Neural progenitor cell (in vitro differentiated cells): ENCODE measurements around the gene TMEM266. TPM values are rescaled to one million over a fixed set of nuclear protein-coding genes. Genes with fewer than 3 reads are reported as not detected.

Experiments
- DNase-seq: peaks from one replicate; pipeline ENCODE4 v3.0.0-alpha.2; 2016; ENCODE audit warnings: low spot score
- H2AFZ ChIP-seq: fragments of 200-600 bp; sonication (generic); replicated peaks from 2 replicates; pipeline ENCODE4 v1.6.1; 2016; ENCODE audit warnings: antibody characterized with exemption
- H3F3A ChIP-seq: fragments of 200-600 bp; sonication (generic); 2 replicates; pipeline ENCODE4 v1.6.1; 2016; ENCODE audit warnings: antibody characterized with exemption, low read depth
- H3K27ac ChIP-seq: fragments of 200-600 bp; sonication (generic); 2 replicates; pipeline ENCODE4 v1.5.1; 2016; ENCODE audit warnings: mild to moderate bottlenecking
- H3K27me3 ChIP-seq: fragments of 200-600 bp; sonication (generic); 2 replicates; pipeline ENCODE4 v1.6.1; 2016; ENCODE audit warnings: mild to moderate bottlenecking, moderate library complexity
- H3K36me3 ChIP-seq: fragments of 200-600 bp; sonication (generic); 2 replicates; pipeline ENCODE4 v1.5.1; 2016
- H3K4me1 ChIP-seq: fragments of 200-600 bp; sonication (generic); 2 replicates; pipeline ENCODE4 v1.6.1; 2016; ENCODE audit warnings: mixed run types
- H3K4me2 ChIP-seq: fragments of 200-600 bp; sonication (generic); 2 replicates; pipeline ENCODE4 v1.6.1; 2016
- H3K4me3 ChIP-seq: fragments of 200-600 bp; sonication (generic); 2 replicates; pipeline ENCODE4 v1.5.1; 2016
- H3K79me2 ChIP-seq: fragments of 200-600 bp; sonication (generic); 2 replicates; pipeline ENCODE4 v1.6.1; 2016; ENCODE audit warnings: low read depth
- H3K9ac ChIP-seq: fragments of 200-600 bp; sonication (generic); 2 replicates; pipeline ENCODE4 v1.6.1; 2016
- H3K9me3 ChIP-seq: fragments of 200-600 bp; sonication (generic); 2 replicates; pipeline ENCODE4 v1.5.1; 2016; ENCODE audit warnings: low read depth
- H4K20me1 ChIP-seq: fragments of 200-600 bp; sonication (generic); 2 replicates; pipeline ENCODE4 v1.6.1; 2016; ENCODE audit warnings: low read depth
- H3K27ac Mint-ChIP-seq: 3 replicates; pipeline ENCODE4 v1.8.0; 2021; ENCODE audit warnings: mixed read lengths
- H3K27me3 Mint-ChIP-seq: 2 replicates; pipeline ENCODE4 v1.8.0; 2022; ENCODE audit warnings: low read depth, mild to moderate bottlenecking, inconsistent platforms, moderate library complexity, mixed read lengths; ENCODE audit not compliant: insufficient read depth
- H3K36me3 Mint-ChIP-seq: 3 replicates; pipeline ENCODE4 v1.8.0; 2021; ENCODE audit warnings: mixed read lengths
- H3K4me1 Mint-ChIP-seq: 3 replicates; pipeline ENCODE4 v1.8.0; 2021; ENCODE audit warnings: mixed read lengths
- H3K4me3 Mint-ChIP-seq: 3 replicates; pipeline ENCODE4 v1.8.0; 2021; ENCODE audit warnings: mild to moderate bottlenecking, moderate library complexity, mixed read lengths
- H3K9me3 Mint-ChIP-seq: 3 replicates; pipeline ENCODE4 v1.8.0; 2020; ENCODE audit warnings: mixed read lengths
- EZH2 ChIP-seq: fragments of 200-600 bp; sonication (generic); IDR thresholded peaks from 2 replicates; pipeline ENCODE4 v1.6.1; 2017; ENCODE audit warnings: antibody characterized with exemption, mild to moderate bottlenecking, moderate library complexity
- EZH2phosphoT487 ChIP-seq: fragments of 200-600 bp; sonication (generic); IDR thresholded peaks from 2 replicates; pipeline ENCODE4 v1.6.1; 2017; ENCODE audit warnings: antibody characterized with exemption
- total RNA-seq: library from RNA; depleted of rRNA; stranded (reverse); fragments of >200 nt; gene quantifications from 2 replicates; pipeline ENCODE4 v1.2.3, GENCODE V29; 2015; ENCODE audit warnings: low replicate concordance
- TF ChIP-seq, protein P1 (sequence below): fragments of 200-600 bp; sonication (generic); IDR thresholded peaks from 2 replicates; pipeline ENCODE4 v1.5.1; 2017; ENCODE audit warnings: antibody characterized with exemption, mild to moderate bottlenecking

Gene TMEM266
- total RNA-seq, 1 donor from 2014 or later, result 0.43 TPM

GRCh38 chr15:76196269-76197231 lies 136.8 kb downstream of the TMEM266 start:
- no peak overlapping the region for H3K9ac ChIP-seq
- Mint-ChIP-seq H3K4me3 (no peak overlapping the region), H3K4me1 (peaks cover 44% of the 10 kb centered on the region), H3K27ac (peak overlapping the region; percentile 33), H3K27me3 (peaks cover 3% of the 10 kb centered on the region), H3K9me3 (no peaks in the 10 kb centered on the region), H3K36me3 (no peaks in the 10 kb centered on the region)
- no peaks in the 10 kb centered on the region for H4K20me1 ChIP-seq
- no peak overlapping the region for H3K4me3 ChIP-seq
- no peak overlapping the region for H3K4me2 ChIP-seq
- DNase-seq, result no peak
- H3K9me3 ChIP-seq, result no peaks in the 10 kb centered on the region
- H3K79me2 ChIP-seq, result no peaks in the 10 kb centered on the region
- no peaks in the 10 kb centered on the region for H3K36me3 ChIP-seq
- no peak overlapping the region for H2AFZ ChIP-seq
- H3F3A ChIP-seq, result no peaks in the 10 kb centered on the region
- no peak overlapping the region for H3K27ac ChIP-seq
- H3K4me1 ChIP-seq, result peaks cover 12% of the 10 kb centered on the region
- no peaks in the 10 kb centered on the region for H3K27me3 ChIP-seq
- TF ChIP-seq EZH2phosphoT487, result no peak
- TF ChIP-seq, protein P1, sequence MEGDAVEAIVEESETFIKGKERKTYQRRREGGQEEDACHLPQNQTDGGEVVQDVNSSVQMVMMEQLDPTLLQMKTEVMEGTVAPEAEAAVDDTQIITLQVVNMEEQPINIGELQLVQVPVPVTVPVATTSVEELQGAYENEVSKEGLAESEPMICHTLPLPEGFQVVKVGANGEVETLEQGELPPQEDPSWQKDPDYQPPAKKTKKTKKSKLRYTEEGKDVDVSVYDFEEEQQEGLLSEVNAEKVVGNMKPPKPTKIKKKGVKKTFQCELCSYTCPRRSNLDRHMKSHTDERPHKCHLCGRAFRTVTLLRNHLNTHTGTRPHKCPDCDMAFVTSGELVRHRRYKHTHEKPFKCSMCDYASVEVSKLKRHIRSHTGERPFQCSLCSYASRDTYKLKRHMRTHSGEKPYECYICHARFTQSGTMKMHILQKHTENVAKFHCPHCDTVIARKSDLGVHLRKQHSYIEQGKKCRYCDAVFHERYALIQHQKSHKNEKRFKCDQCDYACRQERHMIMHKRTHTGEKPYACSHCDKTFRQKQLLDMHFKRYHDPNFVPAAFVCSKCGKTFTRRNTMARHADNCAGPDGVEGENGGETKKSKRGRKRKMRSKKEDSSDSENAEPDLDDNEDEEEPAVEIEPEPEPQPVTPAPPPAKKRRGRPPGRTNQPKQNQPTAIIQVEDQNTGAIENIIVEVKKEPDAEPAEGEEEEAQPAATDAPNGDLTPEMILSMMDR, result no peak
- no peak for TF ChIP-seq EZH2

DNA sequence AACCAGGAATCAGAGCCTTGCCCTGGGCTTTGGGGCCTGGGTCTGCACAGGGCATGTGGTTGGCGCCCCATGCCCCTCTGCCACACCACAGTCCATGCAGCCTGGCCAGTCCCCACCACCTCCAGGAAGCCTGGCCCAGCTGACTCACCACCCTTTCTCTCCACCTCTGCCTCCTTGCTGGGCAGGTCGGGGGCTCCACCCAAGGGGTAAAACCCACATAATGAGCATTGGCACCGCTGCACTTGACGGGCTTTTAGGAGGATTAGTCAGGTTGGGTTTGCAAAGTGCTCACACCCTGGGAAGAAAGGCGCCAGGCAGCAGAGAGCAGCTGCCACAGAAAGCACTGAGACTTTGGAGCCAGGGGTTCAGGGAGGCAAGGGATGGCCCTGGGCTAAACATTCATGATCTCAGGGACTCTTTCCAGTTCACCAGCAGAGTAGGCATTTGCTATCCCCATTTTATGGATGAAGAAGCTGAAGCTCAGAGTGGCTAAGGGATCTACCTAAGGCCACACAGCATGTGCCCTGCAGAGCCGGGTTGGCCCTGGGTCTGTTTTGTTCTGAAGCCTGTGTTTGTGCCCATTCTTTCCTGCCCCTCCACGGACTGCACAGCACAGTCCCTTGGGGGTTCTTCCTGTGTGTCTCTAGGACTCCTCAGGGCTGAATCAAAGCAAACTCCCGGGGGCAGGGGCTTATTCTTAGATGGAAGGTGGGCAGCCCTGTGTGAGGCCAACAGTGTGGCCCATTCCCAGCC lies 138.1 kb downstream of the TMEM266 start:
- no peak overlapping the region for H3K4me3 Mint-ChIP-seq
- peaks cover 44% of the 10 kb centered on the region for H3K4me1 Mint-ChIP-seq
- H3K9me3 Mint-ChIP-seq, result no peaks in the 10 kb centered on the region
- DNase-seq, result no peak
- Histone ChIP-seq H2AFZ (no peak overlapping the region), H3K79me2 (no peaks in the 10 kb centered on the region), H3K27me3 (no peaks in the 10 kb centered on the region), H3K4me3 (no peak overlapping the region), H3K27ac (no peak overlapping the region), H3K4me1 (peaks cover 12% of the 10 kb centered on the region), H3K36me3 (no peaks in the 10 kb centered on the region), H3F3A (no peaks in the 10 kb centered on the region), H3K9me3 (no peaks in the 10 kb centered on the region), H3K4me2 (no peak overlapping the region), H3K9ac (no peak overlapping the region), H4K20me1 (no peaks in the 10 kb centered on the region)
- H3K36me3 Mint-ChIP-seq, result no peaks in the 10 kb centered on the region
- TF ChIP-seq EZH2, result no peak
- no peak for TF ChIP-seq EZH2phosphoT487
- TF ChIP-seq, protein P1, result no peak
- no peak overlapping the region for H3K27ac Mint-ChIP-seq
- peaks cover 3% of the 10 kb centered on the region for H3K27me3 Mint-ChIP-seq

GRCh38 chr15:76198456-76199105 lies 138.8 kb downstream of the TMEM266 start:
- H3K79me2 ChIP-seq, result no peaks in the 10 kb centered on the region
- peaks cover 3% of the 10 kb centered on the region for H3K27me3 Mint-ChIP-seq
- H3K9ac ChIP-seq, result no peak overlapping the region

More at GRCh38 chr15:76198456-76199105, 138.8 kb downstream of the TMEM266 start:
- H3F3A ChIP-seq, result no peaks in the 10 kb centered on the region
- H3K4me2 ChIP-seq, result no peak overlapping the region
- TF ChIP-seq, protein P1, result no peak
- TF ChIP-seq EZH2phosphoT487, result no peak
- no peak for TF ChIP-seq EZH2
- DNase-seq, result no peak
- no peak overlapping the region for H2AFZ ChIP-seq
- H3K27ac Mint-ChIP-seq, result peak overlapping the region; percentile 85
- H4K20me1 ChIP-seq, result no peaks in the 10 kb centered on the region
- no peaks in the 10 kb centered on the region for H3K36me3 ChIP-seq
- no peaks in the 10 kb centered on the region for H3K9me3 Mint-ChIP-seq
- no peaks in the 10 kb centered on the region for H3K36me3 Mint-ChIP-seq
- H3K27me3 ChIP-seq, result no peaks in the 10 kb centered on the region
- H3K4me3 ChIP-seq, result no peak overlapping the region
- peaks cover 44% of the 10 kb centered on the region for H3K4me1 Mint-ChIP-seq
- no peak overlapping the region for H3K4me3 Mint-ChIP-seq
- no peak overlapping the region for H3K27ac ChIP-seq
- H3K9me3 ChIP-seq, result no peaks in the 10 kb centered on the region
- H3K4me1 ChIP-seq, result peaks cover 12% of the 10 kb centered on the region
